SW 1271 (cell line): Measurements from ENCODE around the gene PRSS37.
"Not testable (repeated sequence)": the region's sequence is repeated elsewhere in the genome, so short reads cannot be mapped to it uniquely, and the experiment has no call there.

Experiments used
- DNase-seq, 2 experiments: peaks; one replicate each; lab custom pipeline; 2025; lab: John Stamatoyannopoulos, UW

PRSS37 gene

GRCh38 chr7:141841385-141841784, at the start of gene PRSS37:
PRSS37 (minus strand) TSS chr7:141841485; CDS start chr7:141841049, 436 bp downstream.
- DNase-seq = no peak

- DNase-seq = no peak
Measured at GRCh38 chr7:141889321-141889720, 48.0 kb upstream of the PRSS37 start.

GRCh38 chr7:141884539-141885225, 43.4 kb upstream of the PRSS37 start:
- DNase-seq = no peak

GRCh38 chr7:141880960-141881359, 39.7 kb upstream of the PRSS37 start:
- DNase-seq = no peak

GRCh38 chr7:141877365-141877764, 36.1 kb upstream of the PRSS37 start:
- no peak for DNase-seq

- DNase-seq = no peak
Measured at GRCh38 chr7:141876371-141876770, 35.1 kb upstream of the PRSS37 start.

- no peak for DNase-seq
Measured at GRCh38 chr7:141875453-141875852, 34.2 kb upstream of the PRSS37 start.

GRCh38 chr7:141874787-141875186, 33.5 kb upstream of the PRSS37 start:
- no peak for DNase-seq

GRCh38 chr7:141872931-141873330, 31.6 kb upstream of the PRSS37 start:
- DNase-seq = no peak

GRCh38 chr7:141866974-141867373, 25.7 kb upstream of the PRSS37 start:
- no peak for DNase-seq

GRCh38 chr7:141864765-141865447, 23.6 kb upstream of the PRSS37 start:
- DNase-seq = no peak

- DNase-seq = no peak
Measured at GRCh38 chr7:141860207-141860606, 18.9 kb upstream of the PRSS37 start.

- DNase-seq = no peak
Measured at GRCh38 chr7:141847996-141848395, 6.7 kb upstream of the PRSS37 start.

GRCh38 chr7:141844256-141844655, 3.0 kb upstream of the PRSS37 start:
- DNase-seq = no peak

- DNase-seq = no peak
Measured at GRCh38 chr7:141842904-141843303, 1.6 kb upstream of the PRSS37 start.

- DNase-seq = no peak
Measured at GRCh38 chr7:141840708-141841107, 577 bp downstream of the PRSS37 start.

- DNase-seq = no peak
Measured at GRCh38 chr7:141839256-141839655, 2.0 kb downstream of the PRSS37 start.

GRCh38 chr7:141838581-141838980, 2.7 kb downstream of the PRSS37 start:
- no peak for DNase-seq

GRCh38 chr7:141837683-141838082, 3.6 kb downstream of the PRSS37 start:
- DNase-seq = no peak

- DNase-seq = not testable (repeated sequence)
Measured at GRCh38 chr7:141822432-141822831, 18.9 kb downstream of the PRSS37 start.

GRCh38 chr7:141820067-141820466, 21.2 kb downstream of the PRSS37 start:
- no peak for DNase-seq

GRCh38 chr7:141792526-141792925, 48.8 kb downstream of the PRSS37 start:
- DNase-seq = no peak

GRCh38 chr7:141789917-141790316, 51.4 kb downstream of the PRSS37 start, which contains the start of gene TAS2R5:
TAS2R5 (plus strand) TSS chr7:141790217; CDS start chr7:141790362, 145 bp downstream.
- DNase-seq = no peak

GRCh38 chr7:141788296-141788695, 53.0 kb downstream of the PRSS37 start:
- DNase-seq = no peak
